ENCODE measurements around the gene MDM1.

MDM1 gene

DNA sequence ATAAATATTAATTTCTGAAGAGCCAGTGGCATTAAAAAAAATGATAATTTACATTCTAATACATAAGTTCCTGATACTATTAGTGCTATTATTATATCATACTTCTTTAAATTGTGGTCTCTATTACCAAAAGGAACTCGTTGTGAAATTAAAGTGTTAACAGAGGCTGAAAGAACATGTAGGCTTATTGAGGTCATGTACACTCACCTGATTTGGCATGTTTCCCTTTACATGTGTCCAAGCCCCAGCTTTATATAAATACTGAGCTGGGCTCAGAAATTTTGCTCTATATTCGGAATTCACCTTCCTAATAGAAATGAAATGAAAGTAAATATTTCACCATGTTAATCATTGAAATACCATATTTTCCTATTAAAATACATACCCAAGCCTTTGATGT, 11.0 kb downstream of the MDM1 start:
- DNase-seq (ENCODE audit: low read depth), result no peak

DNA sequence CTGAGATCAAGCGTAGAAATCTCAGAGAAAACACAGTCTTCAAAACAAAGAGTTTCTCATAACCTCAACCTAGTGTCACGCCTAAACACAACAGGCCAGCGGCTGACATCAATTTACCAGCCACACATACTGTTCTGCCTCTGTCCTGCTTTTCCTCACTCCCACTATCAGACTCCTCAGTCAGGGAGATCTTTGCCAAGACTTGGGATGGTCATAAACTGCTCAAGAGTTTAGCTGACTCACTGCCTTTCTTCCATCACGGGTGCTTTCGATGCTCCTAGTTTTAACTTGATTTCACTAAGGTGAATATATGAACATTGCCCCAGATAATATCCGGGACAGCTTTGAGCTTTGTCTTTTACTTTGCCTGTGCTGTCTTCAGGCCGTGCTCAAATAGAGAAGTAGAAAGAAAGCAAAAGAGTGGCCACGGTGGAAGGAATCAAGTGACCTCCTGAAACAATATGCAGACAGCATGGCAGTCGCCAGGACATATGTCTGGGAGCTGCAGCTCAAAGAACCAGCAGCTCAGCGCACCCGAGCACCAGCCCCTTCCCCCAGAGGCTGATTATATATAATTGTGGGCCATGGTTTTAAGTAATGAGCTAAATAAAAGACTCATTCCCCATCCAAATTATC, 12.1 kb downstream of the MDM1 start:
- peak; percentile 80 for DNase-seq (ENCODE audit: low read depth)

DNA sequence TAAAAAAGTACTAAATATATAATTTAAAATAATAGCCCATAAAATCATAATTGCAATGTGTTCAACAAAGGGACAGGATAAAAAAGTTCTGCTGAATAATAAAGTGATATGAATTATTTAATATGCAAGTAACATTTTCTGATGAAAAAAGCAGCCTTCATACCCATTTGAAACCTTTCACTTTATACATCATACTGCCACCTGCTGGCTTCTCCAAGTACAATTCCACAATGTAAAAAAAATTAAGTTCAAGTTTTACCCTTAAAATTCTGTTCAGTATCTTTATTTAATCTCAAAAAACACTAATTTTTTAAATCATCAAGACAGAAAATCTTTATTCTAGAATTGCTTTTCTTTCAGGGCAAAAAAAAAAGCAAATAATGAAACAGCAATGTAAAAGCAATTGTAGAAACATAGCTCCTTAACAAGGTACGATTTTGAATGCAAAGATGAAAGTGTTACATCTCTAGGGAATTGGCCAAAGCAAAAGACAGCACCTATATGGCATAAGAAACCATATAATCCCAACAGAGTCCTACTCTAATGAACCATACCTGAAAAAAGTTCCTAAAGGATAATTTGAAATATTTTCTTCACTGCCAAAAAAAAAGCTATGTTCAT, 15.0 kb downstream of the MDM1 start:
- peak; percentile 44 for DNase-seq (ENCODE audit: low read depth)

DNA sequence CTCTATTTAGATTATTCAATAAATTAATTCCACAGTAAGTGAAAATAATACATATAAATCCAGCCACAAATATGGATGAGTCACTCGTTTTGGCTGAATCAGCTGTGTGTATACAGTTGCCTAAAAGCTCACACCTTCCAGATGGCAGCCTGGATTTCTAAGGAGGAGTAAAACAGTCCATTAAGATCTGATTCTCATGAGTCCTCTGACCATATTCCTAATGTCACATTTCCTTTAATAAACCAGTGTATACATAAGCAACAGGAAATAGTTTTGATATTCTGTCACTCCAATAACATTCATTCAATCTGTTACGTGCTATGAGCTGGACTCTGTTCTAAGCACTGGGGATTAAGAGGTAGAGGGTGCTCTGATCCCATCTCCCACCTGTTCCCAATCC, 21.8 kb downstream of the MDM1 start:
- DNase-seq (ENCODE audit: low read depth), result peak; percentile 57

DNA sequence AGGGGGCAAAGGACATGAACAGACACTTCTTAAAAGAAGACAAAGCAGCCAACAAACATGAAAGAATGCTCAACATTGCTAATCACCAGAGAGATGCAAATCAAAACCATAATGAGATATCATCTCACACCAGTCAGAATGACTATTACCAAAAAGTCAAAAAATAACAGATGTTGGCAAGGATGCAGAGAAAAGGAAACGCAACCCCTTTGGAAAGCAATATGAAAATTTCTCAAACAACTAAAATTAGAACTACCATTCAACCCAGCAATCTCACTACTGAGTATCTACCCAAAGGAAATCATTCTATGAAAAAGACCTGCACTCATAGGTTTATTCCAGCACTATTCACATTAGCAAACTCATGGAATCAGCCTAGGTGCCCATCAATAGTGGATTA, 25.6 kb downstream of the MDM1 start:
- no peak for DNase-seq (ENCODE audit: low read depth)

DNA sequence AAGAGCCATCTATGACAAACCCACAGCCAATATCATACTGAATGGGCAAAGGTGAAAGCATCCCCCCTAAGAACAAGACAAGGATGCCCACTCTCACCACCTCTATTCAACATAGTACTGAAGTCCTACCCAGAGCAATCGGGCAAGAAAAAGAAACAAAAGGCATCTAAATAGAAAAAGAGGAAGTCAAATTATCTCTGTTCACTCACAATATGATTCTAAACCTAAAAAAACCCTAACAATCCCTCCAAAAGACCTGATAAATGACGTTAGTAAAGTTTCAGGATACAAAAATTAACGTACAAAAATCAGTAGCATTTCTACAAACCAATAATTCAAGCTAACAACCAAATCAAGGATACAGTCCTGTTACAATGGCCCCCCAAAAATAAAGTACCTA, 26.9 kb downstream of the MDM1 start:
- no peak for DNase-seq (ENCODE audit: low read depth)

DNA sequence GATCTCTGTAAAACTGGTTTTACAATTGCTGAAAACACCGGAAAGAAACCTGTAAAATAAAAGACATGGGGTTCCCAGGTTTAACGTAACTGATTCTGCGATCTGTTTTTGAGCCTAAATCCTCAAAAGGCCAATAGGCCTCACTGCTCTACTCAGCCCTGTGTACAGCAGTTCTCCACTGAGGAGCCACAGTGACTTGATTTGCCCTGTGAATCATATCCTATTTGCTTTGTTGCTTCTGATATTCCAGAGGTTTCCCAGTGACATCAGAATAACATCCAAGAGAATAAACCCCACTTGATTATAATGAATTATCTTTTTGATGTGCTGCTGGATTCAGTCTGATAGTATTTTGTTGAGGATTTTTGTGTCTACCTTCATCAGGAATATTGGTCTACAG, 27.5 kb downstream of the MDM1 start:
- DNase-seq (ENCODE audit: low read depth), result no peak

DNA sequence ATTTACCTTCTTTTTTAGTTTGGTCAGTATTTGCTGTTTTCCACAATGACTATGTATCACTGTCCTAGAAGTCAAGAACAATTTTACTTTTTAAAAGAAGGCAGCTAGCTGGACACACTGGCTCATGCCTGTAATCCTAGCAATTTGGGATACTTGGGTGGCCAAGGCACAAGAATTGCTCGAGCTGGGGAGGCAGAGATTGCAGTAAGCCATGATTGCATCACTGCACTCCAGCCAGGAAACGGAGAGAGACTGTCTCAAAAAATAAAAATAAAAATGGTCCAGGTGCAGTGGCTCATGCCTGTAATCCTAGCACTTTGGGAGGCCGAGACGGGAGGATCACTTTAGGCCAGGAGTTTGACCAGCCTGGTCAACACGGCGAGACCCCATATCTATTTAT, 28.3 kb downstream of the MDM1 start:
- no peak for DNase-seq (ENCODE audit: low read depth)

DNA sequence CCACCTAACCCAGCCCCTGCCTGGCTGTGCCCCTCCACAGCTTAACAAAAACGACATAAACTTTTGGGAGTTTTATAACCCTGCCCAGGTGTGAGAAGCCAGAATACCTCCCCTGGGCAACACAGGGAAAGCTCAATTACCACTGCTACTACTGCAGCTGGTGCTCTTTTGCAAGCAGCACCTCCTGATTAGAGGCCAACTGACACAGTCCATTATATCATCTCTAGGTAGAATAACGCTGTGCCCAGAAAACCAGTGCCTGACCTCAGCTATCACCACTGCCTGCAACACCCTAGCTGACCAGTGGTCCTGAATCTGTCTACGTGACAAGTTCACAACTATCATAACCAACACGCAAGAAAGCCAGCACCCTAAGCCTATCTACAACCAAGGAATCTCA, 34.2 kb downstream of the MDM1 start:
- no peak for DNase-seq (ENCODE audit: low read depth)

DNA sequence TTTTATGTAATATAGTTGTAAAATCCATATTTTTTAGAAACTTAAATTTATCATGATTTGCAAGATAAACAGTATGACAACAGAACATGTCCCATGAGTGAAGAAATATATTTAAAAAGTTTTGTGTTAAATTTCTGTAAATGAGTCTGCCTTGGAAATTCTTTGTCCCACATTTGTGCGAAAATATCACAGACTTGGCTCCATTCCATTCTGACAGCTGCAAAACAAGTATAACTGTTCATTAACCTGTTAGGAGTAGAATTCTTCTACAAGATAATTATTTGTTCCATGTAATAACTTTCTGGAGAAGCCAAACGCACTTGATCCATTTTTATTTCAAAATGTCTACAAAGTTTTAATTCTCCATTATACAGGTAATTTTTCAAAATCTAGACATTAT, 37.9 kb downstream of the MDM1 start:
- no peak for DNase-seq (ENCODE audit: low read depth)

DNA sequence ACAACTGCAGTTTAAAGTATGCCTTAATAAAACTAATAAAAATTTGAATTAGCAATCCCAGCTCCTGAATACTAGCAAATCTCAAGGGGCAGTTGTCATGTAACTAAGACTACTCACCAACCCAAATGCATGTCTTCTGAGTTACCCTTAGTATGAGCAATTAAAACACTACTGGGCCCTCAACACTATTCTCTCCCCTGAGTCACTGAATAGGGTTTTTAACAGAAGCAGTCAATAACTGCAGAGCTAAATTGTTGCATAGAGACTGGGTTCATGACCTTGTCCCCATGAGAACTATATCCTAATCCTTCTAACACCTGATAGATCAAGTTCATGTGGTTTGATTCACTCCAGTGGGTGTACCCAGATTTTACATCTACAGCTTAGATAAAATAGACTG, 38.8 kb downstream of the MDM1 start:
- DNase-seq (ENCODE audit: low read depth), result no peak

DNA sequence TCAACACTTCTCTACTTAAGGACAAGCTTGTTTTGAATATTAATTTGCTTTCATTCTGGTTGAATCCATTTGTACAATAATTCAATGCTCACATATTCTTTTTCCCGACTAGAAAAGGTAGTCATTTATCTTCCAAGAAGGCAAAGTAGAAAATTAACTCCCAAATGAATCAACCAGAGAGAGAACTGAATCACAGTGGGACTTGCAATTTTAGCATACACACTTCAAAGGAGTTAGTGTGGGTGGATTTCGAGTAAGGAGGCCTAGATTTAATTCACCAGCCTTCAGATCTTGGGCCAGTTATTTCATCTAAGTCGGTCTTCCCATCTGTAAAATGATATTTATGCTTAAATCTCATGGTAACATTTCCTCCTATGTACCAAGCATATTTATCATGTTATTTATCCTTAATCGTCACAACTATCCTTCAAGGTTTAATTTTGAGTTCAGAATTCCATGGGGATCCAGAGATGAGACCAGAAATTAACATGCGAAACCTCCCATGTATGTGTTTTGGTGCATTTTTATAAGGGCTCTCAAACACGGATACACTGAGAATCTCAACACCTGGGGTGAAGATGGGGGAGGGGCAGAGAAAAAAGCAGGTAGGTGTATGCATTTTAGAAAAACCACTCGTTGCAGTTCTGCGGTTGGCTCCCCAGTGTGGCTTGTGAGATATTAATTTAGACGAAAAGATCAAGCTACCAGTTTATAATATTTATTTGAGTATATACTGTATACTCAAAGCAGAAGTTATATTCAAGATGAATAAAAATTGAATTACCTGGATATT, 39.8 kb downstream of the MDM1 start:
- no peak for DNase-seq (ENCODE audit: low read depth)

DNA sequence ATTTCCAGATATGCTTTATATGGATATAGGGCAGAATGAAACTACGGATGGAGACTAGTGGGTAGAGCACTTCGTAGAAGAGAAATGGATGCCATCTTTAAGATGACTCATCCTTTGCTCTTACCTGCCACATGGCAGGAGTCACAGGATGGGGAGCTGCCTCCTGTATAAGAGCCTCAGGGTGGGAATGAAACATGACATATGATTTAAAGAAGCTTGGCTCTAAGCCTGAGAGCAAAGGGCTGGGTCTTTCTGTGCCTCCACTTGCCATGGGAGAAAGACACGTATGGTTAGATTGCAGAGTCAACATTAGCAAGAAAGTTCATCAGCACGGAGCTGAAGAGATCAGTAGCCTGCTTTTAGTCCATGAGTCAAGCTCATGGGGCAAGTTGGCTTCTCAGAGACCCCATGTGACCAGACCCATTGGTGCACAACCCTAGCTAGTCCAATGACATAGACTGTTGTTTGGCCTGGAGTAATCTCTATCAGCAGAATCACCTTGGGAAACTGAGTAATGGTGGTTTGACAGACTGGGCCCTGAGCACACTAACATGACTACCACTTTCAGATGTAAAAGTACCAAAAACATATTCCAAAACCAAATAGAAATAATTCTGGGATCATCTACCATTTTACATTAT, 40.6 kb downstream of the MDM1 start:
- DNase-seq (ENCODE audit: low read depth), result no peak

DNA sequence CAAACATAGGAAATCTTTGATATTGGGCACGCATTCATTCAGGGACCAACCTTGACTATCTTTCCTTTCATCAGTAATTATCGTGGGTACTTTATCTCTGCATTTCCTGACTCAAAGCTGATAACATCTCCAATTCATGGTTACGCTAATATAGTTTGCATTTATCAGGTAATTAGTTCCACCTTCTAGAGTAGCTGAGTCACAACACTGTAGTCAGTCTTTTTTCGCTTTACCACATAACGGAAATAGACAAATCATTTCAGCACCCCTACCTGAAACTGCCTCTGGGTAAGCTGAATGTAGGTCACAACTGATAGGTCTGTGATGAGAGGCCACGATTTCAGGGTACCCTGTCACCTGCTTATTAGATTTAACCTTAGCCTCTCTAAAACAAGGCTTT, 42.0 kb downstream of the MDM1 start:
- DNase-seq (ENCODE audit: low read depth), result no peak

DNA sequence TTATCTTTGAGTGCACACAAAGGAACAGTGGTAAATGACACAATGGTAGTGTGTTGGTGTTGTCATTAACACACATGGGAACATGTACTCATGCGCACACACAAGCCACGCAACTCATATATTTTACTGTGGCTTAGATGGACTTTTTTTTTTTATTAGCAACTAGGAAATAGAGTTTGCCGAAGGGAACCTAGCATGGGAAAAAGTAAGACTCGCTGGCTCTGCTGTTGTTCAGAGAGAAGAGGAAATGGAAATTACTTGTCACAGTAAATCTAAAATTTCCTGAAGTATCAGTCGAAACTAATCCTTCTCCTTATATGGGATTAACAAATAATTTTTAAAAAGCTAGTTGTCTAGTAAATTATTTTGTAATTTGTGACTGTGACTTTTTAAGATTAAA, 45.1 kb downstream of the MDM1 start:
- DNase-seq (ENCODE audit: low read depth), result no peak

DNA sequence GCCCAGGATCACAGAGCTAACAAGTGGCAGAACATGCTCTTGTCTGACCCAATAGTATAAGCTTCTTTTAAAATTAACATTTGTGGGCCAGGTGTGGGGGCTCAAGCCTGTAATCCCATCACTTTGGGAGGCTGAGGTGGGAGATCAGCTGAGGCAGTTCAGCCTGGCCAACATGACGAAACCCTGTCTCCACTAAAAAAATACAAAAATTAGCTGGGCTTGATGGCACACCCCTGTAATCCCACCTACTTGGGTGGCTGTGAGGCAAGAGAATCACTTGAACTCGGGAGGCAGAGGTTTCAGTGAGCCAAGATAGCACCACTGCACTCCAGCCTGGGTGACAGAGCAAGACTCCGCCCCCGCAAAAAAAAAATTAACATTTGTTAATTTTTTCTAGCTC, 45.8 kb downstream of the MDM1 start:
- no peak for DNase-seq (ENCODE audit: low read depth)

DNA sequence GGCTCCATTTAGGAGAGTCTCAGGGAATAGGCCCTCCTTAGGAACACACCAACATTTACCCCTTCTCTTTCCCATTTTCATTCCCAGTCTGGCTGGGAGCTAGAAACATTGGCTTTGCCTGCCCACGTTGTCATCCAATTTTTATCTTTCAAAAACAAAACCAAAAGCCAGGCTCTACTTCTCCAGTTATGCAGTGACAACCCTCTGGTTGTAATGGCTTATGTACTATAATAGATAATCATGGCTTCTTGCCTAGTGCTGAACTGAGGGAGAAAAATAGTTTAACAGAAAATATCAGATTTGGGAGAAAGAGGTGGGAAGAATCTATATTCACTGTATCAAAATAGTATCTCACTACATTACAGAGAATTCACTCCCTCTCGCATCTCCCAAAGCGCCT, 46.6 kb downstream of the MDM1 start:
- no peak for DNase-seq (ENCODE audit: low read depth)

DNA sequence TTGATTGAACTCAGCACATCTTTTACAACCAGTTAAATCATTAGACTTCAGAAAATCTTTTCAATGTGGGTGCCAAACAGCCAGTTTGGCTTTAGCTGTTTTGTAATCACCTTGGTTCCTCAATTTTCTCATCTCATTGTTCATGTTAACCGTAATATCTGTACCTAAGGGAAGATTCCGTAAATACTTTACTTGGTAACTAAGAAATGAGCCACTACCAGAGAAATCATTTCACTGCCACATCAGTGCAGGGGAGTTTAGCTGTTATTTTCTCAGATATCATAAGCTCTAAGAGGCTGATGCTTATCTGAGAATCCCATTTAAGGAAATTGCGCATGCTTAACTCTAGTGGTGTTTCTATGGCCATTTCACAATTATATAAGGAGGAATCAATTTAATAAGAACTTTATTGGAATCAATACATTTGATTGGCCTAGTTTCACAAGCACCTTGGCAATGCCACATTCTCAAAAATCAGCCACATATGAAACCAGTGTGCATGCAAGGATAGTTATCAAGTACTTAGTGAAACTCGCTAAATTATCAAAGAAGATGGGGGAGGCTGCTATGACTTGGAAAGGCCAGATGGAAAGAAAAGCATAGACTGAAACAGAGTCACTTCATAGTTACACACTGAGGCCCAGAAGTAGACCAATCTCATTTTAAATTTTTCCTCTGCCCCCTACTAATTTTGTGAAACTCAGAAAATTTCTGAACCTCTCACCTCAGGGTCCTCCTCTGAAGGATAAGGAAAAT, 50.7 kb downstream of the MDM1 start:
- no peak for DNase-seq (ENCODE audit: low read depth)

DNA sequence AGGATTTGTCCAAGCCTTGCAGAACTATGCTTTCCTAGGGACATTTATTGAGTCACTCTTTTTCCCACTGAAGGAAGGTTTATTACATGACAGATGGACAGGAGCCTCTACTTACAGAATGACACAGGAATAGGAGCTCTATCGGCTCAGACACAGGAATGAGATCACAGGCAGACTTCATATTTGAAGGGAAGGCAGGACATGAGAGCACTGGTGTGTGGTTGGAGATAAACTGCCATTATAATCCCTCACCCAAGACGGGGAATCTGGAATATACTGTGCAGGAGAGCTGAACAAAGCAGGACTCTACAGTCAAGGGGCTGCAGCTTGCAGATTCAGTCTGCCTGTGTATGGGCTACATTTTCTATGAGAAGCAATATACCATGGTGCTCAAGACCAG, 51.9 kb downstream of the MDM1 start:
- DNase-seq (ENCODE audit: low read depth), result no peak

DNA sequence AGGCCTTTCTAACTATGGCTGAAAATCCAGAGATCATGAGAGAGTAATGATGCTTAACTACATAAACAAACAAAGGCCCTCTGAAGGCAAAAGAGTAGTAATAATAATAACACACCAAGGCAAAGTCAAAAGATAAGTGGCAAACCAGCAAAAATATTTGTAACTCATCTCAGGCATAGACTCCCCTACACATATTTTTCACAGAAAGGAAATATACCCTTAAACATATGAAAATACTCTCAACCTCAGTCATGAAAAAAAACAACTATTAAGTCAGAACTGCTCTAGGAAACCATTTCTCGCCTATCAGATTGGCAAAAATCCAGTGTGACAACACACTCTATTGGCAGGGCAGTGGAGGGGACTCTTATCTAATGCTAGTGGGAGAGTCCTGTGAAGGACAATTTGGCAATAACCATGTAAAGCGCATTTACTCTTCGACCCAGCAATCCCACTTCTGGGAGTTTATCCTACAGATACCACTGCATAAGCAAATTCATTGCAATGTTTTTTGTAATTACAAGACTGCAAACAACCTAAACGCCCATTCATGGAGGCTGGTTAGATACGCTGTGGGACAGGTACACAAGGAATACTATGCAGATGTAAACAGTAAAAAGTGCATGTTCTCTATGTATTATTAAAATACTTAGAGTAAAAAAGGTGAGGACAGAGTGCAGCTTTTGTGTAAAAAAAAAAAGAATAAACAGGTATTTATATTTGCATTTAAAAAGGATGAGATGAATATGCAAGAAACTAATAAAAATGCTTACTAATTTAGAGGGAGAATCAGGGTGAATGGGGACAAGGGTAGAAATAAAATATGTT, 52.7 kb downstream of the MDM1 start:
- DNase-seq (ENCODE audit: low read depth), result no peak

DNA sequence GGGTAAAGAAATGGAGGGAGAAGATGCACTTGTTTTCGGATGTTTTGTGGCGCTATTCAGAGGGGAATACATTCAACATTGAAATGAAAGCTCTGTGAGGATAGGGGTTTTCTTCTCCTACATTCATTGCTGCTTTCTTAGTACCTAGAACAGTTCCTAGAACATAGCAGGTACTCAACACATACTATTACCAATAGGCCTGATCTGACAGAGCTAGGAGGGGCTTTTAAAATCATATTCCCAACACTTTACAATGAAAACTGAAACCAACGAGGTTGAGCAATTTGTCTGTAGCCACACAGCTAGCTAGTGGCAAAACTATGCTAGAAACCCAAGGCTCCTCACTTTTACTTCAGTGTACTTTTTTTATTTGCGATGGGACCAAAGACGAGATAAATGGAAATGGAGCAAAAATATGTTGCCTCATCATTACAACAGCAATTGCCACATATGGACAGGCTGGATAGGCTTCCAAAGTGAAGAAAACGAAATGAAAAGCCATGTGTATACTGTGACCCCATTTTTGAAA, 55.7 kb downstream of the MDM1 start:
- DNase-seq (ENCODE audit: low read depth), result no peak

Measured in stromal cell of bone marrow (primary cell).